Subcutaneous adipose tissue (tissue), 4 donors: ENCODE results near the gene MTCH1. TPM values are rescaled to one million over a fixed set of nuclear protein-coding genes. Genes with fewer than 3 reads are reported as not detected.

Source experiments
- total RNA-seq, 4 donors: library from RNA; depleted of rRNA; stranded (reverse); fragments of >200 nt; gene quantifications; one replicate each; pipeline ENCODE4 v1.1.0, GENCODE V29; 2016

Gene MTCH1
- total RNA-seq, 4 donors from 2014 or later = 153 to 224 (median 196) TPM

Other genes starting within 250 kb of the MTCH1 start
- 1 to 10 TPM in 1 of 4 donors, under 1 TPM in 3; 0.19 to 1.3 (median 0.59) TPM for gene CPNE5, start 146.8 kb downstream of the MTCH1 start, total RNA-seq
- 10 to 100 TPM in 1 of 4 donors, 1 to 10 TPM in 3; 4.3 to 18.4 (median 6.7) TPM for gene PPIL1, start 111.4 kb downstream of the MTCH1 start, total RNA-seq
- 10 to 100 TPM; 36.2 to 49.5 (median 44.2) TPM for gene C6orf89, start 100.2 kb downstream of the MTCH1 start, total RNA-seq
- 10 to 100 TPM in 2 of 4 donors, 1 to 10 TPM in 2; 5.7 to 23.8 (median 10.1) TPM for gene PI16, start 31.5 kb downstream of the MTCH1 start, total RNA-seq
- gene FGD2, start 19.5 kb upstream of the MTCH1 start, total RNA-seq = 100 to 1,000 TPM in 1 of 4 donors, 10 to 100 TPM in 3; 37.3 to 102 (median 54.3) TPM
- gene PIM1, start 184.0 kb upstream of the MTCH1 start, total RNA-seq = 10 to 100 TPM; 16.1 to 35.9 (median 22.6) TPM